H1 (cell line): ENCODE data around the gene GRID1. TPM values are rescaled to one million over a fixed set of nuclear protein-coding genes. Genes with fewer than 3 reads are reported as not detected.

Experiments
- CTCF ChIA-PET: fragments of 300-600 bp; sonication (Branson Sonifier 250); formaldehyde crosslinking; loops from one replicate; lab custom pipeline; 2021; ENCODE audit not compliant: partially characterized antibody; lab: Charles Lee
- POLR2A ChIA-PET: fragments of 300-600 bp; sonication (Branson Sonifier 250); formaldehyde crosslinking; loops from one replicate; lab custom pipeline; 2021; ENCODE audit warnings: inconsistent platforms; ENCODE audit not compliant: partially characterized antibody; lab: Charles Lee
- DNase-seq, 2 experiments: peaks; one replicate each; pipeline versions ENCODE4 v3.0.0 to v3.0.0-alpha.2; 2010 to 2022; ENCODE audit warnings: low spot score in 2 of 2, low read depth in 1 of 2, mixed read lengths in 1 of 2
- FAIRE-seq: peaks from 2 replicates; lab custom pipeline; 2011; peaks lifted over from hg19 to GRCh38; lab: Jason Lieb, UNC
- H2AFZ ChIP-seq: 2 replicates; pipeline ENCODE4 v1.8.1; 2012; ENCODE audit warnings: low read length, inconsistent platforms
- H2AK5ac ChIP-seq: 2 replicates; pipeline ENCODE4 v1.6.1; 2013; ENCODE audit warnings: low read depth, low read length
- H2BK120ac ChIP-seq: replicated peaks from 2 replicates; pipeline ENCODE3; 2013; ENCODE audit warnings: low read depth, low read length, inconsistent platforms
- H2BK12ac ChIP-seq: 2 replicates; pipeline ENCODE4 v1.6.1; 2013; ENCODE audit warnings: low read depth, low read length
- H2BK15ac ChIP-seq: 2 replicates; pipeline ENCODE4 v1.6.1; 2013; ENCODE audit warnings: low read length
- H2BK20ac ChIP-seq: 2 replicates; pipeline ENCODE4 v1.6.1; 2013; ENCODE audit warnings: low read length
- H2BK5ac ChIP-seq: 2 replicates; pipeline ENCODE4 v1.6.1; 2013; ENCODE audit warnings: low read depth, low read length
- H3K14ac ChIP-seq: 2 replicates; pipeline ENCODE4 v1.6.1; 2013; ENCODE audit warnings: inconsistent platforms; ENCODE audit not compliant: insufficient read length
- H3K18ac ChIP-seq: 2 replicates; pipeline ENCODE4 v1.6.1; 2013; ENCODE audit warnings: low read length; ENCODE audit errors: extremely low read depth
- H3K23ac ChIP-seq: 2 replicates; pipeline ENCODE4 v1.6.1; 2013; ENCODE audit warnings: inconsistent platforms; ENCODE audit not compliant: insufficient read length
- H3K23me2 ChIP-seq: 2 replicates; pipeline ENCODE4 v1.6.1; 2013; ENCODE audit warnings: low read depth, low read length
- H3K27ac ChIP-seq: 2 replicates; pipeline ENCODE4 v1.6.1; 2011; ENCODE audit warnings: low read depth, low read length, inconsistent platforms
- H3K27me3 ChIP-seq, 4 experiments: replicated peaks in 1 of 4; 1 replicate in 1 of 4; 2 replicates in 3 of 4; pipeline versions ENCODE4 v1.6.1 to v1.8.1; 2011 to 2013; ENCODE audit warnings: low read length in 3 of 4, mild to moderate bottlenecking in 3 of 4, inconsistent platforms in 2 of 4, mixed read lengths in 2 of 4, moderate library complexity in 1 of 4; ENCODE audit not compliant: control insufficient read depth in 3 of 4, insufficient read depth in 3 of 4; ENCODE audit errors: extremely low read depth in 1 of 4
- H3K36me3 ChIP-seq, 4 experiments: 2 replicates each; pipeline versions ENCODE4 v1.6.1 to v1.8.1; 2011 to 2013; ENCODE audit warnings: mild to moderate bottlenecking in 4 of 4, low read length in 3 of 4, moderate library complexity in 2 of 4, control low read depth in 1 of 4, inconsistent platforms in 1 of 4; ENCODE audit not compliant: insufficient read depth in 4 of 4, control insufficient read depth in 2 of 4
- H3K4ac ChIP-seq: replicated peaks from 2 replicates; pipeline ENCODE3; 2013; ENCODE audit warnings: low read length, low read depth, mixed read lengths, inconsistent platforms; ENCODE audit not compliant: insufficient read length
- H3K4me1 ChIP-seq, 4 experiments: replicated peaks in 1 of 4; 1 replicate in 1 of 4; 2 replicates in 3 of 4; pipeline versions ENCODE4 v1.6.1 to v1.8.1; 2011 to 2013; ENCODE audit warnings: low read length in 3 of 4, inconsistent platforms in 2 of 4, mixed read lengths in 1 of 4; ENCODE audit not compliant: insufficient read depth in 4 of 4, control insufficient read depth in 3 of 4
- H3K4me2 ChIP-seq, 2 experiments: 2 replicates each; pipeline versions ENCODE4 v1.6.1 to v1.8.1; 2011 to 2013; ENCODE audit warnings: low read depth in 2 of 2, low read length in 2 of 2, control low read depth in 1 of 2, inconsistent platforms in 1 of 2, mild to moderate bottlenecking in 1 of 2; ENCODE audit not compliant: insufficient read depth in 1 of 2
- H3K4me3 ChIP-seq, 4 experiments: fragments of 200-600, 300-600 bp in 1 of 4; sonication (generic), shearing (Covaris generic), sonication (Bioruptor Twin) in 1 of 4; 2 replicates each; pipeline versions ENCODE4 v1.5.1 to v1.8.1; 2011 to 2016; ENCODE audit warnings: low read length in 4 of 4, low read depth in 3 of 4, control low read depth in 2 of 4, inconsistent platforms in 2 of 4, mild to moderate bottlenecking in 2 of 4, mixed read lengths in 1 of 4, moderate library complexity in 1 of 4; ENCODE audit not compliant: insufficient read depth in 2 of 4; ENCODE audit errors: extremely low read depth in 1 of 4
- H3K56ac ChIP-seq: replicated peaks from 2 replicates; pipeline ENCODE3; 2013; ENCODE audit warnings: low read depth, mild to moderate bottlenecking, mixed read lengths, low read length, inconsistent platforms; ENCODE audit not compliant: insufficient read length
- H3K79me1 ChIP-seq: 2 replicates; pipeline ENCODE4 v1.6.1; 2013; ENCODE audit warnings: low read depth, low read length, control low read depth
- H3K79me2 ChIP-seq, 2 experiments: 2 replicates each; pipeline versions ENCODE4 v1.6.1 to v1.8.1; 2012 to 2013; ENCODE audit warnings: low read length in 2 of 2, mild to moderate bottlenecking in 2 of 2, inconsistent platforms in 1 of 2; ENCODE audit not compliant: insufficient read depth in 2 of 2, control insufficient read depth in 1 of 2
- H3K9ac ChIP-seq, 4 experiments: replicated peaks in 1 of 4; 1 replicate in 1 of 4; 2 replicates in 3 of 4; pipeline versions ENCODE4 v1.6.1 to v1.8.1; 2011 to 2013; ENCODE audit warnings: low read depth in 3 of 4, low read length in 3 of 4, control low read depth in 2 of 4, mild to moderate bottlenecking in 2 of 4, moderate library complexity in 2 of 4, inconsistent platforms in 1 of 4; ENCODE audit errors: extremely low read depth in 1 of 4
- H3K9me3 ChIP-seq, 2 experiments: 2 replicates each; pipeline versions ENCODE4 v1.6.1 to v1.8.1; 2012 to 2013; ENCODE audit warnings: mild to moderate bottlenecking in 2 of 2, moderate library complexity in 2 of 2, control low read depth in 1 of 2, inconsistent platforms in 1 of 2, low read depth in 1 of 2, low read length in 1 of 2, mixed read lengths in 1 of 2; ENCODE audit not compliant: insufficient read depth in 2 of 2
- H4K20me1 ChIP-seq, 2 experiments: replicated peaks in 1 of 2; 2 replicates each; pipeline versions ENCODE3 to v1.8.1; 2011 to 2013; ENCODE audit warnings: inconsistent platforms in 2 of 2, low read length in 2 of 2, mild to moderate bottlenecking in 1 of 2; ENCODE audit not compliant: insufficient read depth in 2 of 2, control insufficient read depth in 1 of 2
- H4K5ac ChIP-seq: 2 replicates; pipeline ENCODE4 v1.6.1; 2013; ENCODE audit warnings: low read length, low read depth, mixed read lengths, inconsistent platforms; ENCODE audit not compliant: insufficient read length
- H4K8ac ChIP-seq: 2 replicates; pipeline ENCODE4 v1.8.0; 2013; ENCODE audit warnings: mild to moderate bottlenecking, moderate library complexity, low read length, inconsistent platforms; ENCODE audit not compliant: insufficient read depth; ENCODE audit errors: extremely low read depth
- H4K91ac ChIP-seq: replicated peaks from 2 replicates; pipeline ENCODE3; 2013; ENCODE audit warnings: low read length, mixed read lengths, inconsistent platforms; ENCODE audit not compliant: insufficient read length
- ATF3 ChIP-seq: IDR thresholded peaks from 2 replicates; pipeline ENCODE4 v1.6.1; 2011; ENCODE audit warnings: low read depth, mild to moderate bottlenecking, low read length; ENCODE audit not compliant: insufficient read depth
- CBX8 ChIP-seq: fragments of 300-800, 300-1000 bp; sonication (generic); IDR thresholded peaks from 2 replicates; pipeline ENCODE4 v1.7.1; 2016; ENCODE audit warnings: low read depth, low read length, borderline replicate concordance
- CEBPB ChIP-seq: IDR thresholded peaks from 2 replicates; pipeline ENCODE4 v1.6.1; 2012; ENCODE audit warnings: low read depth, low read length
- CREB1 ChIP-seq: IDR thresholded peaks from 2 replicates; pipeline ENCODE4 v1.6.1; 2012; ENCODE audit warnings: inconsistent platforms
- HDAC2 ChIP-seq, 2 experiments: fragments of 300-600 bp in 1 of 2; sonication (generic) in 1 of 2; IDR thresholded peaks; 2 replicates each; pipeline ENCODE4 v1.6.1; 2011 to 2012; ENCODE audit warnings: low read depth in 2 of 2, low read length in 2 of 2, mild to moderate bottlenecking in 2 of 2, moderate library complexity in 2 of 2, borderline replicate concordance in 1 of 2, inconsistent platforms in 1 of 2
- RAD21 ChIP-seq, 2 experiments: IDR thresholded peaks in 1 of 2; conservative IDR thresholded peaks in 1 of 2; 2 replicates each; pipeline ENCODE4 v1.6.1; 2011; ENCODE audit warnings: low read depth in 2 of 2, low read length in 2 of 2, improper control_type of control experiment in 1 of 2, inconsistent platforms in 1 of 2, mild to moderate bottlenecking in 1 of 2, moderate library complexity in 1 of 2
- RFX5 ChIP-seq: IDR thresholded peaks from 2 replicates; pipeline ENCODE4 v1.6.1; 2011; ENCODE audit warnings: low read depth, low read length, improper control_type of control experiment, borderline replicate concordance
- SIX5 ChIP-seq: IDR thresholded peaks from 2 replicates; pipeline ENCODE4 v1.6.1; 2011; ENCODE audit warnings: mild to moderate bottlenecking, low read depth, low read length
- TAF1 ChIP-seq: IDR thresholded peaks from 2 replicates; pipeline ENCODE4 v1.6.1; 2011; ENCODE audit warnings: mild to moderate bottlenecking, low read depth, low read length
- TCF12 ChIP-seq: IDR thresholded peaks from 2 replicates; pipeline ENCODE4 v1.6.1; 2011; ENCODE audit warnings: low read depth, mild to moderate bottlenecking, low read length
- YY1 ChIP-seq: IDR thresholded peaks from 2 replicates; pipeline ENCODE4 v1.6.1; 2011; ENCODE audit warnings: low read depth, mild to moderate bottlenecking, low read length
- WGBS, 2 experiments: shearing (Covaris generic) in 1 of 2; methylation state at CpG; one replicate each; pipeline versions ENCODE4 v1.1.6 to v1.1.7; 2013 to 2015; ENCODE audit warnings: low lambda C conversion rate in 2 of 2, mixed read lengths in 2 of 2, inconsistent platforms in 1 of 2, low coverage in 1 of 2, missing lambda C conversion rate in 1 of 2; ENCODE audit not compliant: insufficient replicate concordance in 2 of 2, insufficient coverage in 1 of 2, insufficient read length in 1 of 2; ENCODE audit errors: extremely low coverage in 1 of 2, missing lambda C conversion rate in 1 of 2; 5-methylcytosine and 5-hydroxymethylcytosine counted together
- polyA plus RNA-seq, 7 experiments: library from polyadenylated mRNA; depleted of rRNA in 3 of 7; stranded (reverse) in 5 of 7; unstranded in 2 of 7; fragments of >200 nt in 5 of 7; fragments of 200-250 nt in 2 of 7; gene quantifications; 1 replicate in 5 of 7; 2 replicates in 1 of 7; 4 replicates in 1 of 7; pipeline versions ENCODE4 v1.2.1 to v1.2.3, GENCODE V29; 2011 to 2013; ENCODE audit warnings: missing spikeins in 2 of 7, mixed read lengths in 2 of 7
- total RNA-seq: library from RNA; stranded (reverse); fragmentation: NEBNext Ultra II Directional; extraction: Animal tissue kit (Norgen Biotek cat#: 25700); gene quantifications from 2 replicates; pipeline ENCODE4 v1.2.1, GENCODE V29; 2021
- TF ChIP-seq, protein P1 (sequence below): IDR thresholded peaks from 2 replicates; pipeline ENCODE4 v1.6.1; 2012; ENCODE audit warnings: low read length, inconsistent platforms

GRID1 gene
- total and polyA plus RNA-seq, 2 of the 8 experiments (the other 6 are each of a cell fraction or from before 2014, with no cell fraction given) = 0.22 to 0.30 TPM

GRCh38 chr10:85575441-85575840 lies 791.2 kb downstream of the GRID1 start:
- H3K56ac ChIP-seq = no peak overlapping the region
- no peak overlapping the region for H4K8ac ChIP-seq
- no peak overlapping the region for H3K27ac ChIP-seq
- H2AK5ac ChIP-seq = no peak overlapping the region
- no peaks in the 10 kb centered on the region for H3K23me2 ChIP-seq
- H3K27me3 ChIP-seq = peaks cover 0 to 1% (median 0%) of the 10 kb centered on the region in 4 experiments; a peak in 1 of 7 replicates
- DNase-seq (no peak), FAIRE-seq (peak; percentile 63)
- ChIA-PET POLR2A (no interaction called here), CTCF (interaction anchor here (0.8 to 1.3 kb wide), 3 partner anchors 22 to 217 kb away, joined by 3 to 4 read pairs (median 4); no protein-coding TSS in a partner anchor)
- no peak overlapping the region for H4K5ac ChIP-seq
- no peak overlapping the region for H3K4me2 ChIP-seq
- no peak overlapping the region for H2BK12ac ChIP-seq
- H3K14ac ChIP-seq = no peak overlapping the region
- no peak overlapping the region for H3K4ac ChIP-seq
- H3K23ac ChIP-seq = no peak overlapping the region
- H3K79me2 ChIP-seq = no peaks in the 10 kb centered on the region
- no peak overlapping the region for H3K18ac ChIP-seq
- H3K4me1 ChIP-seq = peaks cover 0 to 8% (median 2%) of the 10 kb centered on the region in 4 experiments; a peak in 3 of 7 replicates
- H3K9me3 ChIP-seq = no peaks in the 10 kb centered on the region
- no peak overlapping the region for H4K91ac ChIP-seq
- no peak overlapping the region for H2BK20ac ChIP-seq
- H4K20me1 ChIP-seq = no peaks in the 10 kb centered on the region
- H2AFZ ChIP-seq = peak overlapping the region; percentile 52; the same call in 1 of the 2 replicates
- no peaks in the 10 kb centered on the region for H3K79me1 ChIP-seq
- H3K4me3 ChIP-seq = no peak overlapping the region
- 88% methylated on average over 1 of the region's 1 CpG; no CpG with 5 or more reads in 1 of the 2 experiments for WGBS, 2 experiments
- no peak overlapping the region for H2BK120ac ChIP-seq
- no peak overlapping the region for H2BK15ac ChIP-seq
- H3K9ac ChIP-seq = no peak overlapping the region
- H2BK5ac ChIP-seq = no peak overlapping the region
- H3K36me3 ChIP-seq = no peaks in the 10 kb centered on the region
- no peak for TF ChIP-seq TAF1
- TF ChIP-seq RAD21 (IDR thresholded peaks at IDR 0.05 in 1 of 2, conservative IDR thresholded peaks at IDR 0.05 in 1 of 2; ENCODE audit: low read depth in 2 of 2, low read length in 2 of 2) = no peak
- no peak for TF ChIP-seq TCF12
- no peak for TF ChIP-seq YY1
- no peak for TF ChIP-seq RFX5
- TF ChIP-seq CBX8 = no peak
- no peak for TF ChIP-seq HDAC2 (IDR thresholded peaks at IDR 0.05; ENCODE audit: borderline replicate concordance in 1 of 2, low read depth in 2 of 2, low read length in 2 of 2)
- no peak for TF ChIP-seq SIX5
- no peak for TF ChIP-seq CREB1
- no peak for TF ChIP-seq CEBPB
- TF ChIP-seq ATF3 = no peak
- TF ChIP-seq, protein P1, sequence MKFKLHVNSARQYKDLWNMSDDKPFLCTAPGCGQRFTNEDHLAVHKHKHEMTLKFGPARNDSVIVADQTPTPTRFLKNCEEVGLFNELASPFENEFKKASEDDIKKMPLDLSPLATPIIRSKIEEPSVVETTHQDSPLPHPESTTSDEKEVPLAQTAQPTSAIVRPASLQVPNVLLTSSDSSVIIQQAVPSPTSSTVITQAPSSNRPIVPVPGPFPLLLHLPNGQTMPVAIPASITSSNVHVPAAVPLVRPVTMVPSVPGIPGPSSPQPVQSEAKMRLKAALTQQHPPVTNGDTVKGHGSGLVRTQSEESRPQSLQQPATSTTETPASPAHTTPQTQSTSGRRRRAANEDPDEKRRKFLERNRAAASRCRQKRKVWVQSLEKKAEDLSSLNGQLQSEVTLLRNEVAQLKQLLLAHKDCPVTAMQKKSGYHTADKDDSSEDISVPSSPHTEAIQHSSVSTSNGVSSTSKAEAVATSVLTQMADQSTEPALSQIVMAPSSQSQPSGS = no peak
